Measurements from ENCODE around the gene PPP1R13B.

Gene PPP1R13B

DNA sequence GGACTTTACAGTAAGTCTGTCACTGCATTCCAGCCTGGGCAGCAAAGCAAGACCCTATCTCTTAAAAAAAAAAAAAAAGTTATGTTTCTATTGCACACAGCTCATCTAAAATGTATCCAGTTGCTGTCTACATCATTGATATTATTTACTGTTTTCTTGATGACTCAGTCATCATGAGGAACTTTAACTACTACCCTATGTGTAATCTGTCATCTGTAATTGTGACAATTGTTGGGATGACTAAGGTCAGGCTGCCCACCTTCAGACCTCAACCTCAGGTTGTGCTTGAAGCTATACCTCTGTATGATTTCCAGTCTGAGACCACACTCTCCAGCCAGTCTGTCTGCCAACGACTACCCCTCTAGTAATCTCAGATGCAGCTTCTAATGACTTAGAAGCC is 15.3 kb downstream of the PPP1R13B start:
- Histone ChIP-seq H4K20me1 (ENCODE audit: insufficient read depth, low read length) (0 out of 2 replicates have a peak, but pooled peaks cover 2% of the 10 kb centered on the region), H3F3A (ENCODE audit: insufficient read depth, low read length) (no peaks in the 10 kb centered on the region), H3K4me1 (ENCODE audit: insufficient read depth, low read length, severe bottlenecking) (peaks cover 5% of the 10 kb centered on the region), H3K4me3 (ENCODE audit: low read depth, low read length, poor library complexity, severe bottlenecking) (no peak overlapping the region), H3K27me3 (ENCODE audit: insufficient read depth, low read length) (no peaks in the 10 kb centered on the region), H3K9ac (ENCODE audit: low read length) (no peak overlapping the region), H3K9me3 (ENCODE audit: low read length) (no peaks in the 10 kb centered on the region), H3K36me3 (ENCODE audit: insufficient read depth, low read length) (no peaks in the 10 kb centered on the region), H3K9me2 (ENCODE audit: low read depth, low read length) (no peaks in the 10 kb centered on the region), H2AFZ (ENCODE audit: low read length) (no peak overlapping the region), H3K27ac (ENCODE audit: low read depth, low read length, poor library complexity, severe bottlenecking) (no peak overlapping the region), H3K79me2 (ENCODE audit: insufficient read depth, low read length) (peaks cover 3% of the 10 kb centered on the region; the same call in 1 of the 2 replicates), H3K4me2 (ENCODE audit: low read length) (no peak overlapping the region)
- TF ChIP-seq EZH2 (IDR thresholded peaks at IDR 0.05; ENCODE audit: borderline replicate concordance, low read length) (no peak), CTCF (IDR thresholded peaks at IDR 0.05; ENCODE audit: low read length) (no peak)

GRCh38 chr14:103830511-103831270 is 16.7 kb downstream of the PPP1R13B start:
- H4K20me1 ChIP-seq (ENCODE audit: insufficient read depth, low read length): 0 out of 2 replicates have a peak, but pooled peaks cover 2% of the 10 kb centered on the region
- H3K27me3 ChIP-seq (ENCODE audit: insufficient read depth, low read length): no peaks in the 10 kb centered on the region
- H3K4me1 ChIP-seq (ENCODE audit: insufficient read depth, low read length, severe bottlenecking): peaks cover 5% of the 10 kb centered on the region
- H3K9me2 ChIP-seq (ENCODE audit: low read depth, low read length): no peaks in the 10 kb centered on the region
- no peak overlapping the region for H3K9ac ChIP-seq (ENCODE audit: low read length)
- no peak overlapping the region for H2AFZ ChIP-seq (ENCODE audit: low read length)
- no peaks in the 10 kb centered on the region for H3F3A ChIP-seq (ENCODE audit: insufficient read depth, low read length)
- H3K36me3 ChIP-seq (ENCODE audit: insufficient read depth, low read length): no peaks in the 10 kb centered on the region
- no peak overlapping the region for H3K27ac ChIP-seq (ENCODE audit: low read depth, low read length, poor library complexity, severe bottlenecking)
- peaks cover 3% of the 10 kb centered on the region; the same call in 1 of the 2 replicates for H3K79me2 ChIP-seq (ENCODE audit: insufficient read depth, low read length)
- no peak overlapping the region for H3K4me2 ChIP-seq (ENCODE audit: low read length)
- no peak overlapping the region for H3K4me3 ChIP-seq (ENCODE audit: low read depth, low read length, poor library complexity, severe bottlenecking)
- H3K9me3 ChIP-seq (ENCODE audit: low read length): no peaks in the 10 kb centered on the region
- no peak for TF ChIP-seq CTCF (IDR thresholded peaks at IDR 0.05; ENCODE audit: low read length)
- TF ChIP-seq EZH2 (IDR thresholded peaks at IDR 0.05; ENCODE audit: borderline replicate concordance, low read length): no peak

GRCh38 chr14:103828315-103828967 is 18.9 kb downstream of the PPP1R13B start:
- Histone ChIP-seq H3F3A (ENCODE audit: insufficient read depth, low read length) (no peaks in the 10 kb centered on the region), H3K9me2 (ENCODE audit: low read depth, low read length) (no peaks in the 10 kb centered on the region), H3K9me3 (ENCODE audit: low read length) (no peaks in the 10 kb centered on the region), H3K79me2 (ENCODE audit: insufficient read depth, low read length) (peaks cover 9% of the 10 kb centered on the region), H3K27ac (ENCODE audit: low read depth, low read length, poor library complexity, severe bottlenecking) (no peak overlapping the region), H3K36me3 (ENCODE audit: insufficient read depth, low read length) (no peaks in the 10 kb centered on the region), H3K4me1 (ENCODE audit: insufficient read depth, low read length, severe bottlenecking) (peaks cover 5% of the 10 kb centered on the region), H3K9ac (ENCODE audit: low read length) (no peak overlapping the region), H2AFZ (ENCODE audit: low read length) (no peak overlapping the region), H3K4me3 (ENCODE audit: low read depth, low read length, poor library complexity, severe bottlenecking) (no peak overlapping the region), H3K27me3 (ENCODE audit: insufficient read depth, low read length) (no peaks in the 10 kb centered on the region), H4K20me1 (ENCODE audit: insufficient read depth, low read length) (peaks cover 2% of the 10 kb centered on the region; the same call in 1 of the 2 replicates), H3K4me2 (ENCODE audit: low read length) (no peak overlapping the region)
- no peak for TF ChIP-seq CTCF (IDR thresholded peaks at IDR 0.05; ENCODE audit: low read length)
- no peak for TF ChIP-seq EZH2 (IDR thresholded peaks at IDR 0.05; ENCODE audit: borderline replicate concordance, low read length)
